Stimulated activated CD4-positive, alpha-beta T cell treated with anti-CD3 and anti-CD28 coated beads, Interleukin-12 subunit alpha, Interleukin-12 subunit beta, amount 100 ng/mL, for 24 hours (primary cell): ENCODE results near the gene UBAC2.

Source experiments
- DNase-seq, 2 experiments: peaks; one replicate each; pipeline ENCODE4 v3.0.0-alpha.2; 2020; ENCODE audit warnings: low read depth in 2 of 2

UBAC2 gene

GRCh38 chr13:99270518-99270917 is 69.9 kb downstream of the UBAC2 start:
- no peak for DNase-seq

GRCh38 chr13:99271249-99271648 is 70.6 kb downstream of the UBAC2 start:
- no peak for DNase-seq

- DNase-seq = no peak
Observed at GRCh38 chr13:99272481-99272880, 71.8 kb downstream of the UBAC2 start.

- DNase-seq = no peak
Observed at GRCh38 chr13:99273128-99273527, 72.5 kb downstream of the UBAC2 start.

GRCh38 chr13:99275093-99275469 is 74.4 kb downstream of the UBAC2 start:
- DNase-seq = no peak

GRCh38 chr13:99276706-99277105 is 76.1 kb downstream of the UBAC2 start:
- DNase-seq = no peak

- no peak for DNase-seq
Observed at GRCh38 chr13:99277629-99278028, 77.0 kb downstream of the UBAC2 start.

GRCh38 chr13:99278200-99278599 is 77.5 kb downstream of the UBAC2 start:
- no peak for DNase-seq

- DNase-seq = no peak
Observed at GRCh38 chr13:99278843-99279242, 78.2 kb downstream of the UBAC2 start.

- no peak for DNase-seq
Observed at GRCh38 chr13:99279637-99280036, 79.0 kb downstream of the UBAC2 start.

- no peak for DNase-seq
Observed at GRCh38 chr13:99280166-99280565, 79.5 kb downstream of the UBAC2 start.

GRCh38 chr13:99281811-99282263 is 81.2 kb downstream of the UBAC2 start:
- DNase-seq = no peak

GRCh38 chr13:99282264-99283231 is 81.9 kb downstream of the UBAC2 start:
- DNase-seq = no peak

- no peak for DNase-seq
Observed at GRCh38 chr13:99285432-99286182, 85.0 kb downstream of the UBAC2 start.

- DNase-seq = no peak
Observed at GRCh38 chr13:99287551-99287950, 86.9 kb downstream of the UBAC2 start.

GRCh38 chr13:99288089-99288488 is 87.4 kb downstream of the UBAC2 start:
- peak in 1 of 2 experiments; percentile 54 for DNase-seq

GRCh38 chr13:99289271-99289670 is 88.6 kb downstream of the UBAC2 start:
- DNase-seq = no peak

- no peak for DNase-seq
Observed at GRCh38 chr13:99289674-99290337, 89.2 kb downstream of the UBAC2 start.

- DNase-seq = no peak
Observed at GRCh38 chr13:99290894-99291293, 90.2 kb downstream of the UBAC2 start.

GRCh38 chr13:99293178-99293577 is 92.5 kb downstream of the UBAC2 start:
- no peak for DNase-seq

GRCh38 chr13:99294198-99294597 is 93.5 kb downstream of the UBAC2 start:
- no peak for DNase-seq

GRCh38 chr13:99294958-99295357 is 94.3 kb downstream of the UBAC2 start:
- no peak for DNase-seq
